ENCODE measurements around the gene RHOD.

Gene RHOD

DNA sequence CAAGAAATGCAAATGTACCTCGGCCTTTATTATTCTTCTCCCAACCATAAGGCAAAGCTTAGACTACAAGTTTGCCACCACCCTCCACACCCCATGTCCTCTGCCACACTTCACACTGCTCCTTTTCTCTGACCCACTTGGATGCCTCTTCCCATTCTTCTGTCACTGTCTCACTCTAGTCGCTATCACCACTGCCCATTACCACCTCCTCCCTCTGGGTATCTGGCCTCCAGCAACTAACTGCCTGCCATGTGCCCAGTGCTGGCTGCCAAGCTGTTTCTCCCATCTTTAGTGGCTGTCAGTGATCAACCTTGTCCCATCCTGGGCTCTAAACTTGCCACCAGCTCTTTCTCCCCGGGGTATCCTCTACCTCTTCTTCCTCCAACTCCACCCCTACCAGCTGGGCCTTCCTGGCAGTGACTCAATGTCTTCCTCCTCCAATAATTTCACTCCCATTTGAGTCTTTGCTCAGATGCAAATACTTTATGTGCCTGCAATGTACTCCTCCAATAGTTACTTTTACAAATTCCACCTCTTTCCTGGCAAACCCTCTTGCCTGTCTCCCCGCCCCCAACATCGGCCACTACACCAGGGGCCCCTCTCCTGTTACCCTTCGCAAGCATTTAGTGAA is 42.3 kb downstream of the RHOD start:
- no peak for DNase-seq

DNA sequence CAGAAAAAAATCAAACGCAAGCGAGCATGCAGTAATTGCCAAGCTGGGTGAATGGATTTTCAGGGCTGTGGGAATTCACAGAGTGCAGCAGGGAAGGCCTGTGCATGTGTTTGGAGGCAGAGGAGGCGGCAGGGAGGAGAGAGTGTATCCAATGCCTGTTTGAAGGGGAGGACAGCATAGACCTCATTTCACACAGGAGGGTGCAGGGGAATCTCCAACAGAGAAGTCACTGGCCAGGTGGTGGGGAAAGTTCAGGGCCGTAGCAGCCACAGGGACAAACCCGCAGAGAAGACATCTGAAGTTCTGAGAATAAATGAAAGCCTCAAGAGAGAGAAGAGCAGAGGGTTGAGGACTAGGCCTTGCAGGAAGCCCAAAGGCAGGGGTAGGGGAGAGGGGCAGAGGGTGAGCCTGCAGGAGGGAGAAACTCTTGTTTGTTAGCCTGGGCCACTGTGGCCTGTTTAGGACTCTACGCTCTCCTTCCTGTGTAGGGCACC is 43.2 kb downstream of the RHOD start:
- DNase-seq: no peak
- intact Hi-C loops (cut with DNase I): no loop called here

More for the DNA sequence above, 42.3 kb downstream of the RHOD start:
- intact Hi-C loops (cut with DNase I): no loop called here

DNA sequence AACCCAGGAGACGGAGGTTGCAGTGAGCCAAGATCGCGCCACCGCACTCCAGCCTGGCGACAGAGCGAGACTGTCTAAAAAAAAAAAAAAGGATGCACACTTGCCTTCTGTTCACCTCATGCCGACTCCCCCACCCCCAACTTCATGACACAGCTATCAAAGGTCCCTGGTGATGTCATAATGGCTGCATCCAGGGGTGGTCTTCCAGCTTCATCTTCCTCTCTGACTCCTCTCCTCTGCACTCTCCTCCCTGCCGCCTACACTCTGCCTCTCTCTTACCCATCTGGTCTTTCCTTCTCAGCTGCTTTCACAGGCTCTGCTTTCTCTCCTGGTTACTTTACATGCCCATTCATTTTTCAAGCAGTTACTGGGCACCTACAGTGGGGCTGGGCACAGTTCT is 46.0 kb downstream of the RHOD start:
- intact Hi-C loops (cut with DNase I): no loop called here
- no peak for DNase-seq

DNA sequence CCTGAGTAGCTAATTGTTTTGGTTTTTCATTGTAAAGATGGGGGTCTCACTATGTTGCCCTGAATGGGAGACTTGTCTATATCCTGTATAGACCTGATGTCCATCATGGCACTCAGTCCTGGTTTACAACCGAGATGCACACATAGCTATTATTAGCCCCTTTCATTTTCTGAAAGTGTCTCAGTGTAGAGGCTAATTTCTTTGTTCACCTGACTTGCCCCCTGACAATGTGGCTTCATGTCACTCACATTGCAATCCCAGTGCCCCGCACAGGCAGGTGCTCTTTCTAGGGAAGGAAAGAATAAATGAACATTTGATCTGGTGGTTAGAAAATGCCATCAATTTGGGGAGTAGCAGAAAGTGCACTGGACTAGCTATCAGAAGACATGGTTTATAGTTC is 49.3 kb downstream of the RHOD start:
- intact Hi-C loops (cut with DNase I): no loop called here
- no peak for DNase-seq

DNA sequence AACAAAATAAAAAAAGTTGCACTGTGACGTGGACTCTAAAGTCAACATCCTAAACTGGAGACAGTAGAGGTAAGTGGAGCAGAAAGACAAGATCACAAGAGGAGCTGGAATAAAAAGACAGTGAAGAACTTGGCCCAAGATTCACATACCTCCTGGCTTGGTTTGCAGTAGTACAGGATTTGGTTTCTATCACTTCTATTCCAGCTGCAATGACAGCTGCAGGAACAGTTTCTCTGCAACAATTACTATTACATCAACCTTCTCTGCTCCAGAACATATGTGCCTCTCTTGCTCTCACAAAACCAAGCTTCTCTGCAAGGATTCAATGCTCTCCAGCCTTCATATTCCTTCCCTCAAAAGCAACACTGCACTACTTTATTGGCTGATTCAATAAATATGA is 54.6 kb downstream of the RHOD start:
- intact Hi-C loops (cut with DNase I): no loop called here
- DNase-seq: no peak

DNA sequence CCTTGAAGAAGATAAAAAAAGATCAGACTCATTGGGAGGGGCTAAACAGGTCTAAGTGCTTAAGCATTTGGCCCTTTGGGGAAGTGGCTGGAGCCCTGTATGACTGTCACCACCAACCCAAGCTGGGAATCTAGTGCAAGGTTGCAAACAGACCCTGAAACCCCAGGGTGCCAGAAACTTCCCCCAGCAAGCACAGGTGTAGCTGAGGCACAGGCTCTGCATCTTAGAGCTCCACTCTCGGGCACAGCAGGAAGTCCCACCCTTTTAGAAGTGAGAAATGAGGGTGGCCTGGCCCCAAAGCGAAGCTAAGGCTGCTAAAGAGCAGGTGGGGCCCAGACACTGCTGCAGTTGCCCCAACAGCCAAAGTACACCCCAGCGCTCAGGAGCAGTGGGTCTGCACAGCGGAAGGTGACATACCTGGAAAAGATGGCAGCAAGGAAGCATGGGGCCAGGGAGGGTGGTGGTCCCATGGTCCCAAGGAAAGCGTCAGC is 56.6 kb downstream of the RHOD start:
- DNase-seq: peak in 2 of 42 donors; percentile 10 to 23
- intact Hi-C loops (cut with DNase I): no loop called here

DNA sequence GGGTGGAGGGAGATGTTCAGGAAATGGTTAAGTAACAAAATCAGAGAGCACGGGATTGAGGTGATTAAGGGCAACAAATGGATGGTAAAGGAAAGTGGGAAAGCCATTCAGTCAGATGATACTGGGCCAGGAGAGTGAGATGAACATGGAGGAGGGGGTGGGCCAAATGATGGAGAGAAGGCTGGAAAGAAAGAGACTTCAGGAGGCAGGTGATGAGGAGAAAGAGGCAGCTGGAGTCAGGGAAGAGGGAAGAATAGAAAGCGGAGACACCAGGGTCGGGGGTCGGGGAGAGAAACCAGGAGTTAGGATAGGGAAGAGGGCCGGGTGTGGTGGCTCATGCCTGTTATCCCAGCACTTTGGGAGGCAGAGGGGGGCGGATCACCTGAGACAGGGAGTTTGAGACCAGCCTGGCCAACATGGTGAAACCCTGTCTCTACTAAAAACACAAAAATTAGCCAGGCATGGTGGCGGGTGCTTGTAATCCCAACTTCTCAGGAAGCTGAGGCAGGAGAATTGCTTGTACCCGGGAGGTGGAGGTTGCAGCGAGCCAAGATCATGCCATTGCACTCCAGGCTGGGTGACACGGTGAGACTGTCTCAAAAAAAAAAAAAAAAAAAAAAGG is 57.7 kb downstream of the RHOD start:
- DNase-seq: peak in 4 of 42 donors; percentile 8 to 45 (median 24)
- intact Hi-C loops (cut with DNase I): no loop called here

DNA sequence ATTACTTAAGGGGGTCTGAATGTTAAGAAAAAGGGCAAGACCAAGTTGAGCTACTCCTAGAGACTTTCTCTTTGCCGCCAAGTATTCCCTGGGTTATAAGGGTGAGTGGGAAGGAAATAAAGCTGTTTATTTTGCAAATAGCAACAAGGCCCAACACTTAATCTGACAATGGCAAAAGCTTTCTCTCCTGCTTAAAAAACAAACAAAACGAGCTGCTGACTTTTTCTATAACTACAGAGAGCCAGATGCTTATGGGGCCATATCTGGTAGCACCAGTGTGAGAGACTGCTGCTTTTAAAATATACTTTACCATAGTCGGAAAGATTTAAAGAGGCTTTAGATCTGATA is 60.1 kb downstream of the RHOD start:
- no peak for DNase-seq
- intact Hi-C loops (cut with DNase I): no loop called here

DNA sequence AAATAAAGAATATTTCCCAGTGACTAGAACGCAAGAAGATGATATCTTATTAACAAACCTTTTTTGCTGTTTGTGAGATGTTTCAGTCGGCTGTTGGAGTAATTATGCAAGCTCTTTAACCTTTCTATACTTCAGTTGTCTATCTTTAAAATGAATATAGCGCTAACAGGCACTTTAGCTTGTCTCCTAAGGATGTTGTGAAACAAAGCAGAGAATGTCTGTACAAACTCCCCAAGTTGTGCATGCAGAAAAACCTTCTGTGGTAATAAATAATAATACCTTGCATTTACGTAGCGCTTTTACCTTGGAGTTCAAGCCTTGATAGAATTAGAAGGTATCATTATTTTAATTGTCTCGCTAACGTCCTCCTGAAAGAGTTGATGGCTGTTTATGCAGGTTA is 60.5 kb downstream of the RHOD start:
- intact Hi-C loops (cut with DNase I): no loop called here
- no peak for DNase-seq

DNA sequence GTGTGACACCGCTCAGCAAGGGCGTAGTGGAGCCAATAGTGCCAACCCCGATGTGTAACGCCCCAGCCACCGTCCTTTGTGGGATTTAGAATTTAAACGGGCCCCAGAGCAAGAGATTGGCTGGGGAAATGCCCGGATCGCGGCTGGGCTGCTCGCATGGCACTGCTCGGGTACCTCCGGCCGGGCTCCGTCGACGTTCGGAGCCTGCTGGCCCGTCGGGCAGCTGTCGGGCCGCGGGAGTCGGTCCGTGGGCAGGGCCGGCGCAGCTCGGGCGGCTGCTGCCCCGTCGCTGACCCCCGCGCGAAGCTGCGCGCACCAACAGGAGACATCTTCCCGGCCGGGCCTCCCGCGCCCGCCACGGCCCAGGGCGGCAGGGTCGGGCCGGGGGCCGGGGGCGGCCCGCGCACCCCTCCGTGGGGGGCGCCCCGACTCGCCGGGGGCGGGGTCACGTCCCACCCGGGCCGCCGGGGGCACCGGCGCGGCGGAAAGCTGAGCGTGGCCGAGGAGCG is 61.1 kb downstream of the RHOD start:
- intact Hi-C loops (cut with DNase I): no loop called here
- DNase-seq: peak in 32 of 42 donors; percentile 4 to 63 (median 27)

DNA sequence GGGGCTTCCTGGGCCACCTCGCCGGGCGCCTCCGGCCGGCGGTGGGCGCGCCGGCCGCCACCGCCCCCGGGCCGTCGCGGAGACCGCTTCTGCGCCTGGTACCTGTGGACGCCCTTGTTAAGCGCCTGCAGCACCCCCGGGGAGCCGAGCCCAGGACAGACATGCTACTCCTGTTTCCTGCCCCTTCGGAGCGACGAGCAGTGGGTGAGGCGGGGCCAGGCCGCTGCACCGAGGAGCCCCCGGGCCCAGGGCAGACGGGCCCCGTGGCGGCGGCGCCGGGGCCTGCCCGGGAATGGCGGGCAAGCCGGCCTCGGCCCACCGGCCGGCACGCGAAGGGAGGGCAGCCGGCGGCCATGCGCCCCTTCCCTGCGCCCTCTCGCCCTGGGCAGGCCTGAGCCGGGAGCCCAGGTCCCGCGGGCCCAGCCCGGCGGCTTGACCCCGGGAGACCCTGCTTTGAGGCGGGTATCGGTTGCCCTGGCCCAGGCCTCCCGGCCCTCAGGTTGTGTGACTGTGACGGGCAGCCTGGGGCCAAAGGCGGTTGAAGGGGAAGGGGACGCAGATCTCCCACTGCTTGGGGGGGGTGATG is 61.6 kb downstream of the RHOD start:
- intact Hi-C loops (cut with DNase I): no loop called here
- DNase-seq: peak in 34 of 42 donors; percentile 5 to 61 (median 34)

DNA sequence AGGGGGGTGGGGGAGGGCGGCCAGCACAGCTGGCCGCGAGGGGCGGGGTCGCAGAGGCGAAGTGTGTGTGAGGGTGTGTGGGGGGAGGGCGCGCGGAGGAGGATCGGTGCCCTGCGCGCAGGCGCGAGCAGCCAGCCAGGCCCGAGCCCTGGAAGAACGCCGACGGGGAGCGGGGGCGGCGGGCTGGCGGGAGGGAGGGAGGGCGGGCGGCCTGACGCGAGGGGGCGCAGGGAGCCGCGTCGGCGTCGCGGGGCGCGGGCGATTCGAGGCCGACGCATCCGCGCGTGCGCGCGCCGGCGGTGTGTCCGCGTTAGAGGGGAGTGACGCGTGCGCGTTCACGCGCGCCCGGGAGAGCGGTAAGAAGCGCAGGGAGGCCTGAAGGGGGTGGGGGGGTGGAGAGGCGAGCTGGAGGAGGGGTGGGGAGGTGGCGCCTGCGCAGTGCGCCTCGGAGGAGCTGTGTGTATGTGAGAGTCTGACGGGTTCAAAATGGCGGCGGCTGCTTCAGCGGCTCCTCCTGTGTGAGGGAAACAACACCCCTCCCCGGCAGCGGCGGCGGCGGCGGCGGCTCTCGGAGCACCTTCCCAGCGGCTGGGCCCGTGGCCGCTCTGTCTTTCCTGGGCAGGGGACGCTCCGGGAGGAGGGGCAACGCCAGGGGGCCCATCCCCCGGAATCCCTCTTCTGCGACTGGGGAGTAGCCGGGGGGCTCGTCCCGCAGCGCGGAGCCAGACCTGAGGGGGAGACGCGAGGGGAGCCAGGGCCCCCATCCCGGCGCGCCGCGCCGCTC is 62.3 kb downstream of the RHOD start, which contains the start of gene KDM2A:
Gene KDM2A (plus strand): TSS at position 463 of the 784 bp plus-strand sequence. CDS start 2,054 bp downstream, outside the sequence.
- intact Hi-C loops (cut with DNase I): no loop called here
- peak; percentile 93 to 99 (median 97) for DNase-seq

DNA sequence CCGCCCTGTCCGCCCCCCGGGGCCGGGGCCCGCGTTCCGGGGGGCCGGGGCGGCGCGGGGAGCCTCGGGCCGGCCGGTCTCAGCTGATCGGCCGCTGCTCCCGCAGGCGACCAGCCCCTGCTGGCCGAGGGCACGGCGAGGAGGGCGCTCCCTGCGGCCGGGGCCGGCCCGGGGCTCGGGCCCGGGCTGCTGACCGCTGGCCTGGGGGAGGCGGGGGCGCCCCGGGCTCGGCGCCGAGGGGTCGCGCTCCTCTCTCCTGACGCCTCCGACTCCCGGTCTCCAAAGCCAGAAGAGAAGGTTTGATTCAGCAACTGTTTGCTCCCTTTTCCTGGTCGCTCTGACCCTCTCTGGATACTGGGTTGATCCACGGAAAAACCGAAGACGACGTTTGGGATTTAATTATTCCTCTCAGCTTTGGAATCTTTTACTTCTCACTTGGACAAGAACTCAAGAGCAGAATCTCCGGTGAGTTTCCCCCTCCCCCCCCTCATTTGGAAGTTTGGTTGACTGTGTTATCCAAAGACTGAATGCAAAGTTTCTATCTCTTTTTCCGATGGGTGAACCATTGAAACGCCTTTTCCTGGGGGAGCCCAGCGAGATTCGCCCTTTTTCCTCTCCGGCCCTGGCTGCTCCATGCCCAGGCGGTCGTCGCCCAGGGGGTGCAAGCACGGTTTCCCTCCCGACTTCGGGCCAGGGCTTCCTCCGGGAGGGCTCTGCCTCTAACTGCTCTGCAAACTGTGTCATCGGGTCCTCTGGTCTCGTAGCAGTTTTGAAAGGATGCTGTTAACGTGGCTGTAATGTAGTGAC is 63.1 kb downstream of the RHOD start:
- peak in 35 of 42 donors; percentile 8 to 68 (median 32) for DNase-seq
- intact Hi-C loops (cut with DNase I): no loop called here

DNA sequence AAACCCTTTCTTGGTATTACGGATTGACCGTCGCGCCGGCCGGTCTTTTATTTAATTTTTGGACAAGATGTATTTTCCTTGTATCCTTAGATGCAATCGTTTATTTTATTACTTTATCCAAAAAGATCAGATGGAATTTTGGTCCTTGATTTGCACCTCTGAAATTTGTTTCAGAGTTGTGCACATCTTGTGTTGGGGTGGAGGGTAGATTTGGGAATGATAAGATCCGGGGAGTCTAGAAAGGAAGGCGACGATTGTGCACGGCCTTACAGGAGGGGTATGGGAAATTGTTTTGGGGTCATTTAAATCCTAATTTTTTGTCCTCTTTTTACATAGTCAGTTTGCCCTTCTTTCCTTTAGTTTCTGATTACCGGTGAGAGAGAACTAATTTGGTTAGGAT is 63.8 kb downstream of the RHOD start:
- intact Hi-C loops (cut with DNase I): no loop called here
- peak in 1 of 42 donors; percentile 7 for DNase-seq

DNA sequence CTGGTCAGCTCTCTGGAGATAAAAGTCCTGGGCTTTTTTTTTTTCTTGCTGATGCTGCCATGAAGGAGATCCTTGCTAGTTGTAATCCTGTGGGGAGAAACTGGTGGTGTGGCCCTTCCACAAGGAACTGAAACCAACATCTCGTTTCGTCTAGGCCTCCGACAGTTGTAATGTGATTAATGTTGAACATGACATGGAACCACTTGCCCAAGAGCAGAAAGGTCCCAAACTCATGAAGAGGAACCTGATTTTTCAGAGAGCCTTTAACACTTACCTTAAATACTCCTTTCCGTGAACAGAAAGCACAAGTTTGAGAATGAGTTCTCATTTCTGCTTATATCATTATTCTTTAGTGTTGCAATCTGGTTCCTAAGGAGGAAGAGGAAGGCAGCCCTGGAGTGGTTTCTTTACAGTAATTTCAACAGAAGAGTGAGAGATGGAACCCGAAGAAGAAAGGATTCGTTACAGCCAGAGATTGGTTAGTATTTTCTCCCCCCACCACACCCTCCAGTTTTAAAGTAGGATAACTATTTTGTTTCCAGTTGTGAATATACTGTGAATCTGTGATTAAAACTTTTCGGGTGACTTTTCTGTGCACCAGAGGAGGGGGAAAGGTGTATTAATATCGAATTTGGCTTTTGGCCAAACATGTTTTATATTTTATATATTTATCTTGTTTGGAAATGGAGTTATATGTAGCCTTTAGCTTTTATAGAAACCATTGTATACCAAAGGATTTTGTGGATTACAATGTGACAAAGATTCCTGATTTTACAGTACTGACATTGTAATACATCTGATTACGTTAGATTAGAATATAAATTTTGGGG is 64.4 kb downstream of the RHOD start:
- intact Hi-C loops (cut with DNase I): no loop called here
- peak in 16 of 42 donors; percentile 16 to 59 (median 28) for DNase-seq
